CD4-positive, alpha-beta memory T cell (primary cell): ENCODE results near the gene CST9. TPM values are rescaled to one million over a fixed set of nuclear protein-coding genes. Genes with fewer than 3 reads are reported as not detected.

Experiments used
- CTCF ChIA-PET: fragments of 350-600 bp; sonication (Branson Sonifier 250); formaldehyde crosslinking; loops from one replicate; lab custom pipeline; 2021; ENCODE audit warnings: inconsistent platforms; ENCODE audit not compliant: partially characterized antibody; lab: Charles Lee
- POLR2A ChIA-PET: fragments of 350-600 bp; sonication (Branson Sonifier 250); formaldehyde crosslinking; loops from one replicate; lab custom pipeline; 2021; ENCODE audit not compliant: partially characterized antibody; lab: Charles Lee
- DNase-seq, 5 donors: peaks; one replicate each; pipeline versions ENCODE4 v3.0.0 to v3.0.0-alpha.2; 2020 to 2022; ENCODE audit warnings: mixed read lengths in 1 of 5
- H3K27ac ChIP-seq: one replicate; pipeline ENCODE4 v1.7.0; 2013; ENCODE audit warnings: low read depth, low read length
- H3K27me3 ChIP-seq: 2 replicates; pipeline ENCODE4 v1.7.0; 2013; ENCODE audit warnings: mild to moderate bottlenecking, low read length, moderate library complexity; ENCODE audit not compliant: insufficient read depth
- H3K36me3 ChIP-seq: 2 replicates; pipeline ENCODE4 v1.7.0; 2013; ENCODE audit warnings: mild to moderate bottlenecking, low read length, moderate library complexity; ENCODE audit not compliant: insufficient read depth
- H3K4me1 ChIP-seq: 2 replicates; pipeline ENCODE4 v1.7.0; 2013; ENCODE audit warnings: mild to moderate bottlenecking, low read length, moderate library complexity; ENCODE audit not compliant: insufficient read depth
- H3K4me3 ChIP-seq, 2 donors: one replicate each; pipeline ENCODE4 v1.7.0; 2013; ENCODE audit warnings: low read length in 2 of 2, mild to moderate bottlenecking in 1 of 2
- H3K9me3 ChIP-seq, 2 donors: one replicate each; pipeline ENCODE4 v1.7.0; 2013; ENCODE audit warnings: low read length in 2 of 2, control low read depth in 1 of 2; ENCODE audit not compliant: control insufficient read depth in 1 of 2
- H3K27ac Mint-ChIP-seq, 7 donors: one replicate each; pipeline ENCODE4 v1.8.0; 2020 to 2021; ENCODE audit warnings: mixed read lengths in 7 of 7, mild to moderate bottlenecking in 6 of 7, inconsistent platforms in 3 of 7, moderate library complexity in 3 of 7
- H3K27me3 Mint-ChIP-seq, 2 donors: one replicate each; pipeline ENCODE4 v1.8.0; 2020 to 2021; ENCODE audit warnings: mixed read lengths in 2 of 2
- H3K36me3 Mint-ChIP-seq, 2 donors: one replicate each; pipeline ENCODE4 v1.8.0; 2020 to 2021; ENCODE audit warnings: mixed read lengths in 2 of 2, inconsistent platforms in 1 of 2, mild to moderate bottlenecking in 1 of 2
- H3K4me1 Mint-ChIP-seq, 4 donors: one replicate each; pipeline ENCODE4 v1.8.0; 2020 to 2021; ENCODE audit warnings: mixed read lengths in 4 of 4, mild to moderate bottlenecking in 1 of 4
- H3K4me3 Mint-ChIP-seq, 8 donors: one replicate each; pipeline ENCODE4 v1.8.0; 2020 to 2021; ENCODE audit warnings: mixed read lengths in 8 of 8, mild to moderate bottlenecking in 7 of 8, moderate library complexity in 6 of 8, inconsistent platforms in 3 of 8
- H3K9me3 Mint-ChIP-seq, 8 donors: one replicate each; pipeline ENCODE4 v1.8.0; 2020 to 2021; ENCODE audit warnings: mixed read lengths in 8 of 8, mild to moderate bottlenecking in 5 of 8, inconsistent platforms in 3 of 8, moderate library complexity in 1 of 8
- intact Hi-C: fragments of 100-400 bp; cut with micrococcal nuclease; formaldehyde crosslinking; loops from one replicate; pipeline ENCODE4 v1.15.1; 2023
- polyA plus RNA-seq, 2 donors: library from polyadenylated mRNA; unstranded; fragments of 300-500 nt; fragmentation: Illumina TruSeq; gene quantifications; one replicate each; pipeline ENCODE4 v1.2.3, GENCODE V29; 2021
- total RNA-seq, 2 experiments: library from RNA; stranded (reverse); gene quantifications; one replicate each; pipeline ENCODE4 v1.2.3, GENCODE V29; 2021

CST9 gene
- total and polyA plus RNA-seq, 4 experiments from 2014 or later, result not detected

DNA sequence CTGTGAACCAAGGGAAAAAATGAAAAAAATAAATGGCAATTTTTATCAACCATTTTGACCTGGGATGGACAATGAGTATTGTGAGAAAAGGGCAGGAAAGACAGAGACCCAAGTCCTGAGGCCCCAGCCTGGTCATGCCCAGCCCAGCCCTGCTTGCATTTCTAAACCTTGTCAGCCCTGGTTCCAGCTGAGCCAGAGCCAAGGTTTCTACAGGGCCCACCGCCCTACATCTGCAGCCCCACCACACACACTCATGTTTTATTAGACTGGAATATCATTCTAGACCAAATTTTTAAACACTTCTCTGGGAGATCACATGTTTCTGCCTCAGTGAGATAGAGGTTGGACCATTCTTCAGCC, 36.8 kb downstream of the CST9 start:
- DNase-seq, result no peak
- H3K27me3 Mint-ChIP-seq, result peaks cover 3 to 7% of the 10 kb centered on the region in 2 donors
- no peaks in the 10 kb centered on the region for H3K27me3 ChIP-seq
- CTCF ChIA-PET, result no interaction called here
- no peaks in the 10 kb centered on the region for H3K4me1 ChIP-seq
- no peak overlapping the region for H3K4me3 Mint-ChIP-seq
- intact Hi-C loops, result no loop called here
- H3K9me3 ChIP-seq, result no peaks in the 10 kb centered on the region
- POLR2A ChIA-PET, result no interaction called here
- no peak overlapping the region for H3K4me3 ChIP-seq
- H3K27ac ChIP-seq, result no peak overlapping the region
- H3K27ac Mint-ChIP-seq, result no peak overlapping the region
- H3K4me1 Mint-ChIP-seq, result no peaks in the 10 kb centered on the region
- no peaks in the 10 kb centered on the region for H3K36me3 Mint-ChIP-seq
- H3K9me3 Mint-ChIP-seq, result peaks cover 0 to 4% (median 1%) of the 10 kb centered on the region in 8 donors
- H3K36me3 ChIP-seq, result no peaks in the 10 kb centered on the region

- no peak within 1 kb of the TSS for H3K4me3 ChIP-seq
- Mint-ChIP-seq H3K27ac (no peak within 1 kb of the TSS), H3K36me3 (no peaks in the 10 kb centered on the region), H3K9me3 (peaks cover 0 to 8% (median 2%) of the 10 kb centered on the region in 8 donors), H3K4me3 (no peak within 1 kb of the TSS), H3K4me1 (no peaks in the 10 kb centered on the region), H3K27me3 (peaks cover 3 to 7% of the 10 kb centered on the region in 2 donors)
- H3K27ac ChIP-seq, result no peak within 1 kb of the TSS
- ChIA-PET CTCF (no interaction called here), POLR2A (no interaction called here)
- no peaks in the 10 kb centered on the region for H3K9me3 ChIP-seq
- DNase-seq, result no peak
- no peaks in the 10 kb centered on the region for H3K4me1 ChIP-seq
- intact Hi-C loops, result no loop called here
- H3K36me3 ChIP-seq, result no peaks in the 10 kb centered on the region
- no peaks in the 10 kb centered on the region for H3K27me3 ChIP-seq
Measured at GRCh38 chr20:23568320-23568970, 37.3 kb downstream of the CST9 start, which contains the start of gene CST9L. Gene CST9L (minus strand): TSS chr20:23568484. CDS start chr20:23568450, 34 bp downstream.

GRCh38 chr20:23566199-23566932, 39.4 kb downstream of the CST9 start:
- H3K4me3 ChIP-seq, result no peak overlapping the region
- POLR2A ChIA-PET, result no interaction called here
- CTCF ChIA-PET, result no interaction called here
- Mint-ChIP-seq H3K36me3 (no peaks in the 10 kb centered on the region), H3K4me3 (no peak overlapping the region), H3K4me1 (no peaks in the 10 kb centered on the region), H3K9me3 (peaks cover 0 to 28% (median 19%) of the 10 kb centered on the region in 8 donors), H3K27ac (no peak overlapping the region), H3K27me3 (peaks cover 4 to 7% of the 10 kb centered on the region in 2 donors)
- no peak for DNase-seq
- H3K9me3 ChIP-seq, result no peaks in the 10 kb centered on the region
- H3K4me1 ChIP-seq, result no peaks in the 10 kb centered on the region
- no peaks in the 10 kb centered on the region for H3K36me3 ChIP-seq
- no peaks in the 10 kb centered on the region for H3K27me3 ChIP-seq
- intact Hi-C loops, result no loop called here
- H3K27ac ChIP-seq, result no peak overlapping the region

GRCh38 chr20:23565503-23566045, 40.1 kb downstream of the CST9 start:
- Mint-ChIP-seq H3K9me3 (peaks cover 0 to 35% (median 23%) of the 10 kb centered on the region in 8 donors), H3K27ac (no peak overlapping the region), H3K4me3 (no peak overlapping the region), H3K36me3 (no peaks in the 10 kb centered on the region), H3K4me1 (no peaks in the 10 kb centered on the region), H3K27me3 (peaks cover 4 to 7% of the 10 kb centered on the region in 2 donors)
- H3K27ac ChIP-seq, result no peak overlapping the region
- no peaks in the 10 kb centered on the region for H3K27me3 ChIP-seq
- H3K36me3 ChIP-seq, result no peaks in the 10 kb centered on the region
- ChIA-PET CTCF (no interaction called here), POLR2A (no interaction called here)
- intact Hi-C loops, result no loop called here
- H3K4me1 ChIP-seq, result no peaks in the 10 kb centered on the region
- no peak overlapping the region for H3K4me3 ChIP-seq
- no peak for DNase-seq
- no peaks in the 10 kb centered on the region for H3K9me3 ChIP-seq

DNA sequence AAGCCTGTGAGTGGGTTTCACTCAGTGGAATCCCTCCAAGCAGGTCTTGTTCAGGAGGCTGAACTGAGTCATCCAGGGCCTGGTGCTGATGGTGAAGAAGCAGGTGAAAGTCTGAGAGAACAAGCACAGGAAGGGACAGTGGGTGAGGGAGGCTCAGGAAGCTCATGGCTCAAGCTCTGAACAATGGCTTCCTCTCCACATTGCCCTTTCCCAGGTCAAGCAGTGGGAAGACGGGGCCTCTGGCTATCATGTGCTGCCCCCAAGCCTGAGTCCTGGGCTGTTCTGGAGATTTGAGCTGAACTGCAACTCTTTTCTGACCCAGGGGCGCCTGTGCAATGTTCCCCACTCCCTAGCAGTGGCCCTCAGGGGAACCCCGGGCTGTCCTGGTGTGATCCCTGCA, 40.8 kb downstream of the CST9 start:
- ChIA-PET POLR2A (no interaction called here), CTCF (no interaction called here)
- no peak overlapping the region for H3K27ac Mint-ChIP-seq
- H3K27me3 Mint-ChIP-seq, result peaks cover 4 to 9% of the 10 kb centered on the region in 2 donors
- Histone ChIP-seq H3K36me3 (no peaks in the 10 kb centered on the region), H3K27ac (no peak overlapping the region), H3K4me1 (no peaks in the 10 kb centered on the region), H3K9me3 (no peaks in the 10 kb centered on the region), H3K4me3 (no peak overlapping the region), H3K27me3 (no peaks in the 10 kb centered on the region)
- intact Hi-C loops, result no loop called here
- H3K4me3 Mint-ChIP-seq, result no peak overlapping the region
- no peak for DNase-seq
- H3K9me3 Mint-ChIP-seq, result peaks cover 0 to 39% (median 27%) of the 10 kb centered on the region in 8 donors
- no peaks in the 10 kb centered on the region for H3K4me1 Mint-ChIP-seq
- H3K36me3 Mint-ChIP-seq, result no peaks in the 10 kb centered on the region

DNA sequence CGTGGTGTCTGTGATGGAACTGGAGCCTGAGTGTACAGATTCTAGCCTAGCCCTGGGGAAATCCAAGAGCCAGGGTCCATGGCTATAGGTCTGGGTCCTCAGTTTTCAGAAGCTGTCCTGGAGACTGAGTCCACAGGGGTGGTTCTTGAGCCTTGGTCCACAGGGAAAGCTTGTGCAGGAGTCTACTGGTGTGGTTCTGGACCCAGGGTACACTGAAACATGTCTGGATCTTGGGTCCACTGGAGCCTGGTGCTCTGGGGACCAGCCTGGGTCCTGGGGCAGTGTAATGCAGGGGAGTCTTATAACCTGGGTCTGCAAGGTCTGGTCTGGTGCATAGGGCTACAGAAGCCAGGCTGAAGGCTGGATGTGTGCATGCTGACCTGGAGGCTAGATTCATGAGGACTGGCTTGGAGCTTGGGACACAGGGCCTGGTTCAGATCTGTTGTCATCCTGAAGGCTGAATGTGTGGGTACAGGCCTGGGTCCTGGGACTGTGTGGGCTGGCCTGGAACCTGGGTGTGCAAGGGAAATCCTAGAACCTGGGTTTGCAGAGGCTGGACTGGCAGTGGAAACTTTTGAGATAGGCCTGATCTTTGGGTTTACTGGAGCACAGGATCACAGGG, 42.9 kb downstream of the CST9 start:
- POLR2A ChIA-PET, result no interaction called here
- H3K4me3 Mint-ChIP-seq, result no peak overlapping the region

GRCh38 chr20:23554401-23554800, 51.3 kb downstream of the CST9 start:
- Mint-ChIP-seq H3K4me1 (no peaks in the 10 kb centered on the region), H3K27ac (no peak overlapping the region), H3K9me3 (peaks cover 0 to 10% (median 5%) of the 10 kb centered on the region in 8 donors), H3K27me3 (peaks cover 0 to 2% of the 10 kb centered on the region in 2 donors), H3K36me3 (no peaks in the 10 kb centered on the region), H3K4me3 (no peak overlapping the region)
- no peak overlapping the region for H3K4me3 ChIP-seq
- POLR2A ChIA-PET, result no interaction called here
- intact Hi-C loops, result no loop called here
- no peaks in the 10 kb centered on the region for H3K9me3 ChIP-seq
- no peak overlapping the region for H3K27ac ChIP-seq
- no peaks in the 10 kb centered on the region for H3K4me1 ChIP-seq
- H3K36me3 ChIP-seq, result no peaks in the 10 kb centered on the region
- CTCF ChIA-PET, result no interaction called here
- DNase-seq, result no peak
- H3K27me3 ChIP-seq, result no peaks in the 10 kb centered on the region

More for the DNA sequence above, 42.9 kb downstream of the CST9 start:
- intact Hi-C loops, result no loop called here
- Mint-ChIP-seq H3K27me3 (peaks cover 1 to 9% of the 10 kb centered on the region in 2 donors), H3K9me3 (peaks cover 0 to 43% (median 30%) of the 10 kb centered on the region in 8 donors), H3K27ac (no peak overlapping the region), H3K4me1 (no peaks in the 10 kb centered on the region), H3K36me3 (no peaks in the 10 kb centered on the region)
- H3K4me3 ChIP-seq, result no peak overlapping the region
- no peaks in the 10 kb centered on the region for H3K9me3 ChIP-seq
- H3K36me3 ChIP-seq, result no peaks in the 10 kb centered on the region
- H3K27ac ChIP-seq, result no peak overlapping the region
- CTCF ChIA-PET, result no interaction called here
- H3K27me3 ChIP-seq, result no peaks in the 10 kb centered on the region
- no peak for DNase-seq
- no peaks in the 10 kb centered on the region for H3K4me1 ChIP-seq
